ENCODE measurements around the gene SCAMP4.

SCAMP4 gene

GRCh38 chr19:1905110-1905862 lies at the start of gene SCAMP4, which contains the start of gene ADAT3:
TSS of gene SCAMP4 (plus strand) at chr19:1905399. CDS start at chr19:1915020, 9,621 bp downstream.
TSS of gene ADAT3 (plus strand) at chr19:1905399. CDS start at chr19:1912048, 6,649 bp downstream.
- peak; percentile 97 to 99 for DNase-seq (ENCODE audit: low read depth in 2 of 2)

- no peak for DNase-seq (ENCODE audit: low read depth in 2 of 2)
These were observed 49.4 kb upstream of the SCAMP4 start for GRCh38 chr19:1855828-1856255.

- DNase-seq (ENCODE audit: low read depth in 2 of 2): no peak
These were observed 48.9 kb upstream of the SCAMP4 start for GRCh38 chr19:1856345-1856697.

GRCh38 chr19:1856698-1857603 lies 48.2 kb upstream of the SCAMP4 start:
- DNase-seq (ENCODE audit: low read depth in 2 of 2): peak in 1 of 2 donors; percentile 49

- DNase-seq (ENCODE audit: low read depth in 2 of 2): no peak
These were observed 47.4 kb upstream of the SCAMP4 start for GRCh38 chr19:1857648-1858326.

GRCh38 chr19:1858412-1859081 lies 46.7 kb upstream of the SCAMP4 start:
- no peak for DNase-seq (ENCODE audit: low read depth in 2 of 2)

GRCh38 chr19:1859331-1859781 lies 45.8 kb upstream of the SCAMP4 start:
- DNase-seq (ENCODE audit: low read depth in 2 of 2): no peak

- DNase-seq (ENCODE audit: low read depth in 2 of 2): peak in 1 of 2 donors; percentile 60
These were observed 45.0 kb upstream of the SCAMP4 start for GRCh38 chr19:1860042-1860775.

- no peak for DNase-seq (ENCODE audit: low read depth in 2 of 2)
These were observed 44.2 kb upstream of the SCAMP4 start for GRCh38 chr19:1860821-1861598.

- no peak for DNase-seq (ENCODE audit: low read depth in 2 of 2)
These were observed 43.6 kb upstream of the SCAMP4 start for GRCh38 chr19:1861599-1862031.

GRCh38 chr19:1862068-1862423 lies 43.2 kb upstream of the SCAMP4 start:
- no peak for DNase-seq (ENCODE audit: low read depth in 2 of 2)

GRCh38 chr19:1862424-1863327 lies 42.5 kb upstream of the SCAMP4 start:
- DNase-seq (ENCODE audit: low read depth in 2 of 2): peak in 1 of 2 donors; percentile 47

- no peak for DNase-seq (ENCODE audit: low read depth in 2 of 2)
These were observed 41.9 kb upstream of the SCAMP4 start, which contains the start of gene KLF16 for GRCh38 chr19:1863328-1863637. TSS of gene KLF16 (minus strand) at chr19:1863579. CDS start at chr19:1863497, 82 bp downstream.

GRCh38 chr19:1863638-1864479 lies 41.3 kb upstream of the SCAMP4 start:
- peak; percentile 92 to 94 for DNase-seq (ENCODE audit: low read depth in 2 of 2)

- peak in 1 of 2 donors; percentile 58 for DNase-seq (ENCODE audit: low read depth in 2 of 2)
These were observed 40.6 kb upstream of the SCAMP4 start for GRCh38 chr19:1864480-1865171.

GRCh38 chr19:1865172-1866010 lies 39.8 kb upstream of the SCAMP4 start:
- no peak for DNase-seq (ENCODE audit: low read depth in 2 of 2)
